GM21576 (cell line): ENCODE measurements around the gene BTBD8.

ENCODE experiments used
- ATAC-seq: cut with Tn5 transposase; IDR thresholded peaks from one replicate; pipeline ENCODE4 v1.9.1; 2021; ENCODE audit warnings: mild to moderate bottlenecking, moderate library complexity; ENCODE audit not compliant: unreplicated experiment

BTBD8 gene

GRCh38 chr1:92087542-92087941, 7.4 kb downstream of the BTBD8 start:
- ATAC-seq: no peak

- no peak for ATAC-seq
These were observed 11.5 kb downstream of the BTBD8 start for GRCh38 chr1:92091625-92092024.

- ATAC-seq: no peak
These were observed 13.9 kb downstream of the BTBD8 start for GRCh38 chr1:92094090-92094489.

- no peak for ATAC-seq
These were observed 14.4 kb downstream of the BTBD8 start for GRCh38 chr1:92094595-92094994.

GRCh38 chr1:92095874-92096273, 15.7 kb downstream of the BTBD8 start:
- ATAC-seq: no peak

- ATAC-seq: no peak
These were observed 16.2 kb downstream of the BTBD8 start for GRCh38 chr1:92096317-92096716.

- ATAC-seq: no peak
These were observed 25.5 kb downstream of the BTBD8 start for GRCh38 chr1:92105546-92106081.

GRCh38 chr1:92108631-92109030, 28.5 kb downstream of the BTBD8 start:
- no peak for ATAC-seq

- no peak for ATAC-seq
These were observed 37.4 kb downstream of the BTBD8 start for GRCh38 chr1:92117526-92117925.

GRCh38 chr1:92118826-92119225, 38.7 kb downstream of the BTBD8 start:
- ATAC-seq: no peak

- no peak for ATAC-seq
These were observed 43.7 kb downstream of the BTBD8 start for GRCh38 chr1:92123868-92124267.

- ATAC-seq: no peak
These were observed 45.1 kb downstream of the BTBD8 start for GRCh38 chr1:92125204-92125603.

- ATAC-seq: no peak
These were observed 45.9 kb downstream of the BTBD8 start for GRCh38 chr1:92126088-92126487.

- no peak for ATAC-seq
These were observed 54.2 kb downstream of the BTBD8 start for GRCh38 chr1:92134331-92134730.

GRCh38 chr1:92136341-92136740, 56.2 kb downstream of the BTBD8 start:
- ATAC-seq: no peak

- no peak for ATAC-seq
These were observed 74.8 kb downstream of the BTBD8 start for GRCh38 chr1:92154934-92155333.

GRCh38 chr1:92159593-92159992, 79.4 kb downstream of the BTBD8 start:
- no peak for ATAC-seq

GRCh38 chr1:92165389-92165788, 85.2 kb downstream of the BTBD8 start:
- no peak for ATAC-seq

GRCh38 chr1:92167151-92167550, 87.0 kb downstream of the BTBD8 start:
- no peak for ATAC-seq

- ATAC-seq: no peak
These were observed 88.5 kb downstream of the BTBD8 start for GRCh38 chr1:92168657-92169056.

GRCh38 chr1:92169214-92170005, 89.3 kb downstream of the BTBD8 start:
- ATAC-seq: no peak

GRCh38 chr1:92184632-92185031, 104.5 kb downstream of the BTBD8 start:
- ATAC-seq: no peak

GRCh38 chr1:92186081-92186480, 105.9 kb downstream of the BTBD8 start:
- ATAC-seq: no peak
